ENCODE measurements around the gene SYNGR2.

SYNGR2 gene

DNA sequence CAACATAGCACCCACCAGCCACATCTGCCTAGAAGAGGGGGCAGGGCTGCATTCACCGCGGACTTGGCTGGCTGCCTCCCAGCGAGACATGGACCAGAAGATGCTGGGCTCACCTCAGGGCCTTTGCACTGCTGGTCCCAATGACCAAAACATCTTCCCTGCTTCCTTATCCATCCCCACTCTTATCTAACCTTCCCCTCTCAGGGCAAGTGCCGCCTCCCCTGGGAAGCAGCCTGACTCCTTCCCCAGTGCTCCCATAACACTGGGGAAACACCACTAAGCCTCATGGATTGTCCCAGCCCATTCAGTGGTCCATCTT lies 45.5 kb upstream of the SYNGR2 start:
- TF ChIP-seq, protein P1, sequence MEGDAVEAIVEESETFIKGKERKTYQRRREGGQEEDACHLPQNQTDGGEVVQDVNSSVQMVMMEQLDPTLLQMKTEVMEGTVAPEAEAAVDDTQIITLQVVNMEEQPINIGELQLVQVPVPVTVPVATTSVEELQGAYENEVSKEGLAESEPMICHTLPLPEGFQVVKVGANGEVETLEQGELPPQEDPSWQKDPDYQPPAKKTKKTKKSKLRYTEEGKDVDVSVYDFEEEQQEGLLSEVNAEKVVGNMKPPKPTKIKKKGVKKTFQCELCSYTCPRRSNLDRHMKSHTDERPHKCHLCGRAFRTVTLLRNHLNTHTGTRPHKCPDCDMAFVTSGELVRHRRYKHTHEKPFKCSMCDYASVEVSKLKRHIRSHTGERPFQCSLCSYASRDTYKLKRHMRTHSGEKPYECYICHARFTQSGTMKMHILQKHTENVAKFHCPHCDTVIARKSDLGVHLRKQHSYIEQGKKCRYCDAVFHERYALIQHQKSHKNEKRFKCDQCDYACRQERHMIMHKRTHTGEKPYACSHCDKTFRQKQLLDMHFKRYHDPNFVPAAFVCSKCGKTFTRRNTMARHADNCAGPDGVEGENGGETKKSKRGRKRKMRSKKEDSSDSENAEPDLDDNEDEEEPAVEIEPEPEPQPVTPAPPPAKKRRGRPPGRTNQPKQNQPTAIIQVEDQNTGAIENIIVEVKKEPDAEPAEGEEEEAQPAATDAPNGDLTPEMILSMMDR (conservative IDR thresholded peaks at IDR 0.05; ENCODE audit: low read depth, low read length): no peak
- H3K4me3 ChIP-seq (ENCODE audit: low read length): no peak overlapping the region
- DNase-seq (ENCODE audit: low read depth): no peak

DNA sequence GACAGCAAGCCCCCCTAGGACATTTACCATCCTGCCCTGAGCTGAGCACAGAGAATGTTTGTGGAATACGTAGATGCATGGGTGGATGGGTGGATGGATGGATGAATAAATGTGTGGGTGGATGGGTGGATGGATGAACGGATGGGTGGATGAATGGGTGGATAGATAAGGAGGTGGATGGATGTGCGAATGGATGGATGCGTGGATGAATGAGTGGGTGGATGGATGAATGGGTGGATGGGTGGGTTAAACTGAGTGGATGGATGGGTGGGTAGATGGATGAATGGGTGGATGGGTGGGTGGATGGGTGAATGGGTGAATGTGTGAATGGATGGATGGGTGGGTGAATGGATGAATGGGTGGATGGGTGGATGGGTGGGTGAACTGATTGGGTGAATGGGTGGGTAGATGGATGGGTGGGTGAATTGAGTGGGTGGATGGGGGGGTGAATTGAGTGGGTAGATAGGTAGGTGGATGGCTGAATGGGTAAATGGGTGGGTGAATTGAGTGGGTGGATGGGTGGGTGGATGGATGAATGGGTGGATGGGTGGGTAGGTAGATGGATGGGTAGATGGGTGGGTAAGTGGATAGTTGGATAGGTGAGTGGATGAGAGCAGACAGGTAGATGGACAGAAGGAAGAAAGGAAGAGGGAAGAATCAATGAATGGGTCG lies 45.0 kb upstream of the SYNGR2 start:
- no peak for DNase-seq (ENCODE audit: low read depth)
- H3K4me3 ChIP-seq (ENCODE audit: low read length): no peak overlapping the region

DNA sequence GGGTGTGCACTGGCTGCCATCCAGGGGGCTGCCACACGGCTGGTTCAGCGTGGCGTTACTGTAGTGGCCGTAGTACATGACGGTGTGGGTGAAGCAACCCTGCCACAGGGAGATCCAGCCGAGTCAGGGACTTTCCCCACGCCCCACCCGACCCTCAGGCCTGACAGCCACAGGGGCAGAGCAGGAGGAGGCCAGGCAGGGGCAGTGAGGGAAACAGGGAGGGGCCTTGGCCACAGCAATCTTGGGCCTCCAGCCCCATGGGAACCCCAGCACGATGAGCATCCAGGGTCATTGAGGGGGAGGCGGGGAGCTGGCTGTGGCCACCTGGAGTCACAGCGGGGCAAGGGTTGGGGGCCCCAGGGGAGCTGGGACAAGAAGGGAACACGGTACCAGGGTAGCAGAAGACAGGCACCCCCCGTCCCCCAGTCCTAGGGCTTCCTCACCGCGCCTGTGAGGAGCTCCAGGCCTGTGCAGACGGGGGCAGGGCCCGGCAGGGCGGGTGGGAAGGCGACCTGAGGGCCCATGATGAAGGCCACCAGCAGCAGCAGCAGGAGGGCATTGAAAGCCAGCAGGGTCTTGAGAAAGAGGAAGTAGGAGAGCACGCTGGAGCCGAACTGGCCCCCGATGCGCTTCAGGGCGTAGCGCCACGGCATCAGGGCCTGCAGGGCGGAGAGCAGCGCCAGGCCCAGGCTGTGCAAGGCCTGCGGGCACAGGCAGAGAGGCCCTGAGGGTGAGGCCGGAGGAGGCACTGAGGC lies 44.1 kb upstream of the SYNGR2 start:
- DNase-seq (ENCODE audit: low read depth): no peak
- no peak overlapping the region for H3K4me3 ChIP-seq (ENCODE audit: low read length)
- TF ChIP-seq, protein P1 (conservative IDR thresholded peaks at IDR 0.05; ENCODE audit: low read depth, low read length): no peak

More for the DNA sequence above, 45.0 kb upstream of the SYNGR2 start:
- TF ChIP-seq, protein P1 (conservative IDR thresholded peaks at IDR 0.05; ENCODE audit: low read depth, low read length): no peak

DNA sequence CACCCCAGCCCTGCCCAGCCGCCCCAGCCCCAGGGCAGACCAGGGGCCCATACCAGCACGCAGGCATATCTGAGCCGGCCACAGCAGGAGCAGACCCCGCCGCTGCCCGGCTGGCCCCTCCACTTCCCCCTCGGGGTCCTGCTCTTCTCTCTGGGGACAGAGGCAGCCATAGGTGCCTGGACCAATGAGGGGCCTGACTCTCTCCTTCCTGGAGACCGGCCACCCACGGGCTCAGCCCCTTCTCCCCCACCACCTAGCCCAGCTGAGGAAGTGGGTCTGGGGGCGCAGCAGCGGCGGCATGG lies 43.6 kb upstream of the SYNGR2 start:
- no peak overlapping the region for H3K4me3 ChIP-seq (ENCODE audit: low read length)
- TF ChIP-seq, protein P1 (conservative IDR thresholded peaks at IDR 0.05; ENCODE audit: low read depth, low read length): no peak
- DNase-seq (ENCODE audit: low read depth): no peak

DNA sequence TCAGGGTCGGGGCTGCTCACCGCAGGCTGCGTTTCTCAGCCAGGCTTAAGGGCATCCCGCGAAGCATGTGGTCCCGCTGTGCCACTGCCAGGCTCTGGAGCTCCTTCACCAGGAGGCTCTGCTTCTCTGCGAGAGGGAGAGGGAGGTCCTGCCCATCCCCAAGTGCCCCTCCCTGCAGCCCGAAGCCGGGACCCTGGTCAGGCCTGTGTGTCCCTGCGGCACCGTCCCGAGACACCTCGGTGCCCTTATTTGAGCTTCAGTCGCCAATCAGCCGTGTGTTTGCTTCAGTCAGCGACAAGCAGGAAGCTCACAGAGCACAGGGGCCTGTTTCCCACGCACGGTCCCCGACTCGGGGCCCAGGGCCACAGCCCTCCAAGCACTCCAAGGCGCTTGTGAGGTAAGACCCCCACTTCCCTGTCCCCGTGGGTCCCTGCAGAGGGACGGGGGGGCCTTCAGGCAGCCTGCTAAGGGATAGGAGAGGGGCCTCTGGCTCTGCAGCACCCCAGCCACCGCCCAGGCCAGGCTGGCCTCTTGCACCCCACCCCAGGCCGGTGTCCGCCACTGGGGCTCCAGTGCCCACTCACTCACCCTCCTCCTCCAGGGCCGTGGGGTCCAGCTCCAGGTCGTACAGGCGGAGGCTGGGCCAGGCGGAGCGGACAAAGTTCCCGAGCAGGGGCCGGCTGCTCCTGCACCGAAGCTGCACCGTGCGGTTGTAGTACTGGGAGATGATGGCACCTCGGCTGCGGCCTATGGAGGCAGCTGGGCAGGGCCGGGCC lies 43.1 kb upstream of the SYNGR2 start:
- no peak overlapping the region for H3K4me3 ChIP-seq (ENCODE audit: low read length)
- TF ChIP-seq, protein P1 (conservative IDR thresholded peaks at IDR 0.05; ENCODE audit: low read depth, low read length): no peak
- no peak for DNase-seq (ENCODE audit: low read depth)

DNA sequence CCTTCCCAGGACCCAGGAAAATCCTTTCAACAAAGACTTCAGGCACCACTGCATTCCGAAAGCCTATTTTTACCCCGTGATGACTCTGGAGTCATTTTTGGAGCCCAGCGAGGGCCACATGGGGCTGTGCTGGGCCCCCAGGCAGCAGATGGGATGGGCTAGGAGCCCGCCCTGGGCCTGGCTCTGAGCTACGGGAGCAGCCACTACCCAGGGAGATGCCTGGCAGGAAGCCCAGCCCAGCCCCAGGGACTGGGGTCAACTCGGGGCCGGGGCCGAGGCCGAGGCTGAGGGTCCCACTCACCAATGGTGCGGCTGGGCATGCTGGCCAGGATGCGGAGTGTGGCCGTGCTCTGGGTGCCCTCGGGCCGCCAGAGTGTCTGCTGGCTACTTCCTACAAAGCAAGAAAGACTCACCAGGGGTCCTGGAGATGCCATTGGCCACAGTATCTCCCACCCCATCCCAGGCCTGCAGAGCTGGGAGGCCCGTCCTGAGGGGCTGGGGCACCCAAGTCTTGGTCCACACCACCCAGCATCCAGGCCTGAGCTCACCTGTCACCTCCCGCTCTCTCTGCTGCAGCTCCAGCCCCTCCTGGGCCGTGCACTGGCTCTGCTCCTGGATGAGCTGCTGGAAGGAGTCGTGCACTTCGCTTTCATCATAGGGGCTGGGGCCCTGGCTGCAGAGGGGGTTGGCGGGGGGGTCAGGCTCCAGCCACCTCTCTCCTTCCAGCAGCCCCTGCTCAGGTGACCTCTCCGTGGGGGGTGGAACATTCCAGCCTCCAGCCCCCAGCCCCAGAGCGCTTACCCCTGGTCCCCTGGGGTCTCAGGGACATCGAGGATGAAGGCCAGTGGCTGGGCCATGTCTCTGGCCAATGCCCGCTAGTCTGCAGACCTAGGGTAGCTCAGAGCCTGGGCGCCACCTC lies 42.1 kb upstream of the SYNGR2 start:
- no peak for DNase-seq (ENCODE audit: low read depth)
- TF ChIP-seq, protein P1 (conservative IDR thresholded peaks at IDR 0.05; ENCODE audit: low read depth, low read length): no peak
- no peak overlapping the region for H3K4me3 ChIP-seq (ENCODE audit: low read length)
